ENCODE results near the gene MYH11.

DNA sequence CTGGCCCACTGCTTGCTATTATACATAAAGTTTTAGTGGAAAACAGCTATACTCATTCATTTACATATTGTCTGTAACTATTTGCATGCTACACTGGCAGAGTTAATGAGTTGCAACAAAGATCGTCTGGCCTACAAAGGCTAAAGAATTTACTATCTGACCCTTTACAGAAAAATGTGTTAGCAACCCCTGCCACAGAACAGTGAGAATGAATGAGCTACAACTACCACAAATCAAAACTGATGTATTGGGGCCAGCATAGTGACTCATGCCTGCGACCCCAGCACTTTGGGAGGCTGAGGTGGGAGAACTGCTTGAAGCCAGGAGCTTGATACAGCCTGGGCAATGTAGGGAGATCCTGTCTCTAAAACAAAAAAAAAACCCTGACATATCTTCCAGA lies 92.7 kb downstream of the MYH11 start:
- TF ChIP-seq POLR2AphosphoS5 (IDR thresholded peaks at IDR 0.05) (no peak), CTCF (IDR thresholded peaks at IDR 0.05 in 8 of 11, conservative IDR thresholded peaks at IDR 0.05 in 3 of 11) (no peak)

All from spleen (tissue), 7 donors.